ENCODE data around the gene SYNJ2. TPM values are rescaled to one million over a fixed set of nuclear protein-coding genes. Genes with fewer than 3 reads are reported as not detected.

SYNJ2 gene
- total RNA-seq, 1 experiment from 2014 or later = 45.0 TPM

DNA sequence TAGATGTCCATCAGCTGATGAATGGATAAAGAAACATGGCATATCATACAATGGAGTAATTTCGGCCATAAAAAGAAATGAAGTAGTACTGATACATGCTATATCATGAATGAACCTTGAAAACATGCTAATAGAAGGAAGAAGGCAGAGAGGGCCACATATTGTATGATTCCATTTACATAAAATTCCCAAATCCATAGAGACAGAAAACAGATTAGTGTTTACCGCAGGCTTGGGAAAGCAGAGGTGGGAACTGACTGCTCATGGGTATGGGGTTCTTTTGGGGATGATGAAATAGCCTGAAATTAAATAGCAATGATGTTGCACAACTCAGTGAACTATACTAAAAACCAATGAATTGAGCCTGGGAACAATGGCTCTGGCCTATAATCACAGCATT lies 128.1 kb downstream of the SYNJ2 start:
- Histone ChIP-seq H3K27me3 (replicated peaks; ENCODE audit: control insufficient read depth, insufficient read depth, low read length) (no peaks in the 10 kb centered on the region), H3K36me3 (ENCODE audit: control insufficient read depth, insufficient read depth, low read length) (no peaks in the 10 kb centered on the region; the same call in 1 of the 2 replicates), H3K4me1 (no peaks in the 10 kb centered on the region), H3K9me3 (no peaks in the 10 kb centered on the region), H3K4me3 (ENCODE audit: low read depth, low read length) (no peak overlapping the region)
- TF ChIP-seq, protein P1, sequence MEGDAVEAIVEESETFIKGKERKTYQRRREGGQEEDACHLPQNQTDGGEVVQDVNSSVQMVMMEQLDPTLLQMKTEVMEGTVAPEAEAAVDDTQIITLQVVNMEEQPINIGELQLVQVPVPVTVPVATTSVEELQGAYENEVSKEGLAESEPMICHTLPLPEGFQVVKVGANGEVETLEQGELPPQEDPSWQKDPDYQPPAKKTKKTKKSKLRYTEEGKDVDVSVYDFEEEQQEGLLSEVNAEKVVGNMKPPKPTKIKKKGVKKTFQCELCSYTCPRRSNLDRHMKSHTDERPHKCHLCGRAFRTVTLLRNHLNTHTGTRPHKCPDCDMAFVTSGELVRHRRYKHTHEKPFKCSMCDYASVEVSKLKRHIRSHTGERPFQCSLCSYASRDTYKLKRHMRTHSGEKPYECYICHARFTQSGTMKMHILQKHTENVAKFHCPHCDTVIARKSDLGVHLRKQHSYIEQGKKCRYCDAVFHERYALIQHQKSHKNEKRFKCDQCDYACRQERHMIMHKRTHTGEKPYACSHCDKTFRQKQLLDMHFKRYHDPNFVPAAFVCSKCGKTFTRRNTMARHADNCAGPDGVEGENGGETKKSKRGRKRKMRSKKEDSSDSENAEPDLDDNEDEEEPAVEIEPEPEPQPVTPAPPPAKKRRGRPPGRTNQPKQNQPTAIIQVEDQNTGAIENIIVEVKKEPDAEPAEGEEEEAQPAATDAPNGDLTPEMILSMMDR (IDR thresholded peaks at IDR 0.05; ENCODE audit: insufficient read depth in 1 of 2, low read depth in 1 of 2, low read length in 1 of 2, severe bottlenecking in 1 of 2, unreplicated experiment in 1 of 2) = no peak
- H3K4me1 Mint-ChIP-seq (ENCODE audit: low read depth, unreplicated experiment) = no peaks in the 10 kb centered on the region
- no peaks in the 10 kb centered on the region for H3K27me3 Mint-ChIP-seq (ENCODE audit: insufficient read depth, unreplicated experiment)
- intact Hi-C loops (cut with micrococcal nuclease; ENCODE audit: unreplicated experiment) = no loop called here
- no peak overlapping the region for H3K4me3 Mint-ChIP-seq (ENCODE audit: unreplicated experiment)
- no peak for DNase-seq
- no TSS peak for BruUV-seq (replicated peaks)
- no peak overlapping the region for H3K27ac Mint-ChIP-seq (ENCODE audit: unreplicated experiment)
- peaks cover 14% of the 10 kb centered on the region for H3K36me3 Mint-ChIP-seq (ENCODE audit: insufficient read depth, unreplicated experiment)
- CTCF ChIA-PET = no interaction called here
- POLR2A ChIA-PET = no interaction called here
- H3K9me3 Mint-ChIP-seq (ENCODE audit: unreplicated experiment) = no peaks in the 10 kb centered on the region

DNA sequence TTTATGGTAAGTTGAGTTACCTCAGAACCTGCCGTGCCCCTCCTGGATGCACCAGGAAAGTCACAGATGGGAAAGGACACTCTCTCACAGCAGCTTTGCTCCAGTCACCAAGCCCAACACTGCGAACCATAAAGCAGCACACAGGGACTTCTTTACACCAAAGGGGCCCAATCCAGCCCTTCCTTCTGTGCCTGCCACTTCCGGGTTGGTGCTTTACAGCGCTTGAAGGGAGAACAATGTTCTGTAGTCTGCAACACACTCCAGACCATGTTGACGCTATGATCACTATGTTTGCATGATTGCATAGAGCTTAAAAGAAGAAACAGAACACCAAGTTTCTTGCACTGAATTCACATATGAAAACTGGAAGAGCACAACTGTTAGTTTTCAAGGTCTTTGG lies 129.3 kb downstream of the SYNJ2 start:
- H3K4me3 ChIP-seq (ENCODE audit: low read depth, low read length) = no peak overlapping the region
- Mint-ChIP-seq H3K4me1 (ENCODE audit: low read depth, unreplicated experiment) (no peaks in the 10 kb centered on the region), H3K4me3 (ENCODE audit: unreplicated experiment) (no peak overlapping the region), H3K9me3 (ENCODE audit: unreplicated experiment) (no peaks in the 10 kb centered on the region), H3K36me3 (ENCODE audit: insufficient read depth, unreplicated experiment) (peaks cover 16% of the 10 kb centered on the region), H3K27me3 (ENCODE audit: insufficient read depth, unreplicated experiment) (no peaks in the 10 kb centered on the region), H3K27ac (ENCODE audit: unreplicated experiment) (no peak overlapping the region)
- intact Hi-C loops (cut with micrococcal nuclease; ENCODE audit: unreplicated experiment) = no loop called here
- H3K27me3 ChIP-seq (replicated peaks; ENCODE audit: control insufficient read depth, insufficient read depth, low read length) = no peaks in the 10 kb centered on the region
- H3K9me3 ChIP-seq = no peaks in the 10 kb centered on the region
- POLR2A ChIA-PET = no interaction called here
- no peaks in the 10 kb centered on the region for H3K4me1 ChIP-seq
- H3K36me3 ChIP-seq (ENCODE audit: control insufficient read depth, insufficient read depth, low read length) = no peaks in the 10 kb centered on the region; the same call in 1 of the 2 replicates
- no peak for DNase-seq
- BruUV-seq (replicated peaks) = no TSS peak
- CTCF ChIA-PET = no interaction called here
- TF ChIP-seq, protein P1 (IDR thresholded peaks at IDR 0.05; ENCODE audit: insufficient read depth in 1 of 2, low read depth in 1 of 2, low read length in 1 of 2, severe bottlenecking in 1 of 2, unreplicated experiment in 1 of 2) = no peak

DNA sequence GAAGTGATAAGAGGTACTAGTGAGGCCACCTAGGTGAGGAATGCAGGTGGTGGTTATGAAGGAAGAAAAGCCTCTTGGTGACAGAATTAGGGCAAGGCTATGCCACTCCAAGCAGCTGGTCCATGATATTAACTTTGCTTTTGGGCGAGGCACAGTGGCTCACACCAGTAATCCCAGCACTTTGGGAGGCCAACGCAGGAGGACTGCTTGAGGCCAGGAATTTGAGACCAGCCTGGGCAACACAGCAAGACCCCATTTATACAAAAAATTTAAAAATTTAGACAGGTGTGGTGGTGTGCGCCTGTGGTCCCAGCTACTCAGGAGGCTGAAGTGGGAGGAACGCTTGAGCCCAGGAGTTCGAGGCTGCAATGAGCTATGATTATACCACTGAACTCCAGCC lies 130.3 kb downstream of the SYNJ2 start:
- Histone ChIP-seq H3K27me3 (replicated peaks; ENCODE audit: control insufficient read depth, insufficient read depth, low read length) (no peaks in the 10 kb centered on the region), H3K4me1 (no peaks in the 10 kb centered on the region), H3K9me3 (no peaks in the 10 kb centered on the region), H3K36me3 (ENCODE audit: control insufficient read depth, insufficient read depth, low read length) (no peaks in the 10 kb centered on the region; the same call in 1 of the 2 replicates), H3K4me3 (ENCODE audit: low read depth, low read length) (no peak overlapping the region)
- POLR2A ChIA-PET = no interaction called here
- Mint-ChIP-seq H3K9me3 (ENCODE audit: unreplicated experiment) (no peaks in the 10 kb centered on the region), H3K27me3 (ENCODE audit: insufficient read depth, unreplicated experiment) (no peaks in the 10 kb centered on the region), H3K27ac (ENCODE audit: unreplicated experiment) (no peak overlapping the region), H3K36me3 (ENCODE audit: insufficient read depth, unreplicated experiment) (peaks cover 20% of the 10 kb centered on the region), H3K4me3 (ENCODE audit: unreplicated experiment) (no peak overlapping the region), H3K4me1 (ENCODE audit: low read depth, unreplicated experiment) (no peaks in the 10 kb centered on the region)
- BruUV-seq (replicated peaks) = no TSS peak
- CTCF ChIA-PET = no interaction called here
- no peak for DNase-seq
- TF ChIP-seq, protein P1 (IDR thresholded peaks at IDR 0.05; ENCODE audit: insufficient read depth in 1 of 2, low read depth in 1 of 2, low read length in 1 of 2, severe bottlenecking in 1 of 2, unreplicated experiment in 1 of 2) = no peak
- intact Hi-C loops (cut with micrococcal nuclease; ENCODE audit: unreplicated experiment) = no loop called here
